SIG-M5 treated with dmso at 0.1 percent for 504 hours (cell line): ENCODE data around the gene PRDM16.
"Not testable (repeated sequence)": the region's sequence is repeated elsewhere in the genome, so short reads cannot be mapped to it uniquely, and the experiment has no call there.

Experiments
- DNase-seq: peaks from one replicate; lab custom pipeline; 2025; ENCODE audit not compliant: unreplicated experiment; lab: John Stamatoyannopoulos, UW

PRDM16 gene

DNA sequence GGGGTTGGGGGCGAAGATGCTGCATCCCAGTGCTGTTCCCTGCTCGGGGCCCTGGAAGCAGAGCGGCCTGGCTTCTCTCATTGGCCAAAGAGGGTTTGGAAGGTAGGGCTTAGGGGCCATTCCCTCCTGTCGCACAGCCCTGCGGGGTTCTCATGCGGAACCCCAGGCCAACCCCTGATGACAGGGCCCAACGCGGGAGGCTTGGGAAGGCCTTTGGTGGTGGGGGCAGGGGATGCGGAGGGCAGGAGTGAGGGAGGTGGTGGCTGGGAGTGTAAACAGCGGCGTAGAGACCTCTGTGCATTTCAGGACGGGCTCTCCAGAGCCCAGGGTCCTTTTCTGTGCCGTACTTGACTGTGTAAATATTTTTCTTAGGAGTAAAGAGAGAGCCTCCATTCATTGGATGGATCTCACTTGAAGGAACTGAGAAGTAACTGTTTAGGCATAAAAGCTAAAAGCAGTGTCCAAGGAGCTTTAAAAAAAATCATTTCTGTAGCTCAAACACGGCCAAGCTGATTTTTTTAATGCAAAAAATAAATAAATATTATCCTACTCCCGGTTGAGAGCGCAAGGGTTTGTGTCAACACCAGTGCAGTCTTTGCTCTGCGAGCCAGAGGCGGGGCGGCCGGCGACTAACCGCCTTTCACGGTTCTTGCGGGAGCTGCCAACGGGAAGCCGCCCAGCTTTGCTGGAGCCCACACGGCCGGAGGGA, 169.1 kb downstream of the PRDM16 start:
- no peak for DNase-seq

DNA sequence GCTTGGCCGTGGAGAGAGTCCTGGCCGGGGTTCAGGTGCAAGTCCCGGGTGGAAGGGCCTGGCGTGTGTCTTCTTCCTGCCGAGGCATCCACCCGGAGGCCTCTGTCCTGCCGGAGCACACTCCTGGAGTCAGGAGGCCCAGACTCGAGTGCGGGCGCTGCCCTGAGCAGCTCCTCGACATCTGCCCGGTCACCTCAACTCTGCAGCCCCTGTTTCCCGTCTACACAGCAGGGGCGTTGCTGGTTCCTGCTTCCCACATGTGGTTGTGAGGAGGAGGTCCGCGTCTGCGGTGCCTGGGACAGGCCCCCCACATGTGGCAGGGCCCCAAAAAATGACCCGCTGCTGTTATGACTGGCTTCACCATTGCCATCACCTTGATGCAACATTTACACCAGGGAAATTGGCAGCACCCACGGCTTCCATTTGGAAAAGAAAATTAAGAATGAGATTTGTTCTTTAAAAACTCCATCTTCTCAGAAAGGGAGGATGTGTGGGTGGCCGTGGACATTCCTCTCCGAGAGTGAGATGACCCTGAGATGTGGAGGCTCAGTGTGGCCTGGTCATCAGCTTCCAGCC, 169.8 kb downstream of the PRDM16 start:
- DNase-seq: no peak

DNA sequence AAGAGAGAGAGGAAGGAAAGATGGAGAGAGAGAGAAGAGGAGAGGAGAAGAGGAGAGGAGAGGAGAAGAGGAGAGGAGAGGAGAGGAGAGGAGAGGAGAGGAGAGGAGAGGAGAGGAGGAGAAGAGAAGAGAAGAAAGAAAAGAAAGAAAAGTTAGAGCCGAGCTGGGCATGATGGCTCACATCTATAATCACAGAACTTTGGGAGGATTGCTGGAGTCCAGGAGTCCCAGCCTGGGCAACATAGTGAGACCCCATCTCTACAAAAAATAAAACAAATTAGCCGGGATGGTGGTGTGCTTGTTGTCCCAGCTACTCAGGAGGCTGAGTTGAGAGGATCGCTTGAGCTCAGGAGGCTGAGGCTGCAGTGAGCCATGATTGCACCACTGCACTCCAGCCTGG, 171.0 kb downstream of the PRDM16 start:
- not testable (repeated sequence) for DNase-seq

DNA sequence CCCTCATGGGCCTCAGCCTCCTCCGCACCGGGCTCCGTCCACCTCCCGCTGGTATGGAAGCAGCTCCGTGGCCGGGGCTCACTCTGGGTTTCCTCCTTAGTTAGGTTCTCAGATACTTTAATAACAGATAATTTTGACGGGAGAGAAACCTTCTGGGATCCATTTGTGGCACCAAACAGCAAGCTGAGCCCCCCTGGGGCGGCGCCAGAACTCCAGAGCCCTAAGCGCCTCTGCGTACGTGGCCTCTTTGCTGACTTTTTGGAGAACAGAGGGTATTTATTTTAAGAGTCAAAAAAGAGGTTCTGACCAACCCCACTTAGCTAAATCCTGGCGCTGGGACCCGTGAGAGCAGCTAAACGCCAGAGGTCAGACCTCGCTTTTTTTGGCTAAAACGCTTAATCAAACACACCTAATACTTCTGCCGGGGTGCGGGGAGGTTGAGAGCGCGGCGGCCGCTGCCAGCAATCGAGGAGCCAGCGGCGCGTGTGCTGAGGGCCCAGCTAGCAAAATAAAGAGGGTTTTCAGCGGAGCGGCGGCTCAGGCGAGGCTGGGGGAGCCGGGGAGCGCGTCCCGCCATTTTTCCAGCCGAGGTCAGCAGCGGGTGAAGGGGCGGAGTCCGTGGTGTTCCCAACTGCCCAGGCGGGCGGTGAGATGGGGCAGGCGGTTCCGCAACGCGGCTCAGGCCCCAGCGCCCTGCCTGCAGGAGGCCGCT, 171.7 kb downstream of the PRDM16 start:
- DNase-seq: no peak

DNA sequence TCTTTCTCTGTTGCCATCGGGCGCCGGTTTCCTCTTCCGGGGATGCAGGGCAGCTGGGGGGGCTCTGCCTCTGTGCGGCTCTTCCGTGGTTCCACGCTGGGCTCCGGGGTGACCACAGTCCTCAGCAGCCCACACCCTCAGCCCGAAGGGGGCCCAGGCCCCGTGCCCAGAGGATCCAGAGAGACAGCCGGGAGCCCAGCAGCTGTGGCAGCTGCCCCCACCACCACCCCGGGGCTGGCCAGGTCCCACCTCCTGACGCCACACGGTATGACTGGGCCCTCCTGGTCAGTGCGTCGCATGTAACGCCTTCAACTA, 172.2 kb downstream of the PRDM16 start:
- no peak for DNase-seq

DNA sequence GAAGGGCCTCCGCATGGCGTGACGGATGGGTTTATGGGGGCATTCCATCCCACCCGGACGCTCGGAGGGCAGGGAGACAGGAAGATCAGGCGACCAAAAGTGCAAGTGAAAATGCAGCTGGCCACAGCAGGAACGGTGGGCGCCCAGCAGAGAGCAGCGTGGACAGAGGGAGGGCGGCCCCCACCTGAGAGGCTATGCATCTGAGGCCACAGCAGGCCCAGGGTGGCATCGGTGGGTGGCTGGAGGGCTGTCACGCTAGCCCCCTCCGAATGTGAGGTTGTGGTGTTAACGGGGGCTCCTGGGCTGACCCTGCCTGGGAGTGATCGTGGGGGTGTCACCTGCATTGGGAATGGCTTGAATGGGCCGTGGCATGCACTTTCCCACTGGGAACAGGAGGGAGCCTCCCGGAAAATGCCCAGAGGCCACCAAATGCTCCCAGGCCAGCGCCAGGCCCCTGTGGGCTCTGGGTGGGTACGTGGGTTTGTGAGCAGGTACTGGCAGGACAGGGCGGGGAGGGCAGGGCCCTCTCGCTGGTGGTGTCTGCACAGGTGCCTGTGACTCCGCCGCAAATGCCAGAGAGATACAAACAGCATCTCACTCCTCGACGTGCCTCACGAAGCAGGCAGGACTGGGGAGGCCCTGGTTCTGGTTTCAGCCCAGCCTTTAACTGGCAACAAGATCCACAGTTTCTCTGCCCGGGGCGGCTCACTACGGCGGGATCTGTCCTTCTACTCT, 172.8 kb downstream of the PRDM16 start:
- no peak for DNase-seq

DNA sequence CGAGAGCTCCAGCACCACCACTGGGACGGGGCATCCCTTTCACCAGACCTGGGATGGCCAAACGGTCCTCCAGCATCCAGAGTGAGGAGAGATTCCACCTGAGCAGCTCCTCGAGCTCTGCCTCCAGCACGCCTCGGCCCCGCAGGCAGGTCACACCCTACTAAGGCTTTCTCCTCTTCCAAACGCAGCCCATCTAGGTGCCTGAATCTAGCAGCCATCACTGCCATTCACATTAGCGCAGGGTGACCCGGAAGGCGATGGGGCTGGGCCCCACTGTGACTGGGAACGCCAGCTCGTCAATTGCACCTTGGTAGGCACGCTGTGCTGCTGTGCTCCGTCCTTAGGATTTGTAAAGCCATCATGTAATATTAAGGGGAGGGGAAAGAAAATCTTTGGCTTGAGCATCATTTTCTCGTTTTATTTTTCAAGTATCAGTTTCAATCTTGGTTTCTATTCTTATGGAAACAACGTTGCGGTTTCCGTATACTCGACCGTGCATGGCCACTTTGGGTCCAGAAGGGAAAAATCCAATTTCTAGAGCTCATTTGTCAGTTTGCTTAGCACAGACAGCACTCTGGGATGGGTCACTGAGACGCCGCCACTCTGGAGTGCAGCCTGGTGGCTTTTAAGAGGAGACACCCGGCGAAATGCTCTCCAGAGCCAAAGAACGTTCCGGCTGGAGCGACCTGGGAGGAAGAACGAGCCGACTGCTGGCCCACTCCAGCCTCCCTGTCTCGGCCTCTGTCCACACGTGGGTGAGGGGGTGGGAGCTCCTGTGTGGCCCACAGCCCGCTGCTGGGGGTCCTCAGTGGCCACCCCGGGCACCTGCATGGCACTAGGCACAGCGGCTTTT, 173.6 kb downstream of the PRDM16 start:
- DNase-seq: no peak

DNA sequence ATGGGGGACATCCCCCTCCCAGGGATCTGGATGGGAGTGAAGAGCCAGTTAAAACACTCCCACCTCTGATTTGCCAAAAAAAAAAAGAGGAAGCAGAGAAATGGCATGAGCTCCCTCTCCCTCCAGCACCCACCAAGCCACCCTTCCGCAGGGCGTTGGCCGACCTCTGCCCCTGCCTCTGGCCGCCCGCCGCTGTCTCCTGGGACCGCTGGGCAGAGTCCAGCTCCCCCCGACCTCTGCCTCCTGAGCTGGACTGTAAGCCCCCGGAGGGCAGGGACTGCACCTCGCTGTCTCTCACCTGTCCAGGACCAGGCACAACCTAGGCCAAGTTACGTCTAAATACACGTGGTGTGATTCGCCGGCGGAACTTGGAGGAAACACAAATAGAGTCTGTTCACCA, 174.3 kb downstream of the PRDM16 start:
- DNase-seq: no peak

DNA sequence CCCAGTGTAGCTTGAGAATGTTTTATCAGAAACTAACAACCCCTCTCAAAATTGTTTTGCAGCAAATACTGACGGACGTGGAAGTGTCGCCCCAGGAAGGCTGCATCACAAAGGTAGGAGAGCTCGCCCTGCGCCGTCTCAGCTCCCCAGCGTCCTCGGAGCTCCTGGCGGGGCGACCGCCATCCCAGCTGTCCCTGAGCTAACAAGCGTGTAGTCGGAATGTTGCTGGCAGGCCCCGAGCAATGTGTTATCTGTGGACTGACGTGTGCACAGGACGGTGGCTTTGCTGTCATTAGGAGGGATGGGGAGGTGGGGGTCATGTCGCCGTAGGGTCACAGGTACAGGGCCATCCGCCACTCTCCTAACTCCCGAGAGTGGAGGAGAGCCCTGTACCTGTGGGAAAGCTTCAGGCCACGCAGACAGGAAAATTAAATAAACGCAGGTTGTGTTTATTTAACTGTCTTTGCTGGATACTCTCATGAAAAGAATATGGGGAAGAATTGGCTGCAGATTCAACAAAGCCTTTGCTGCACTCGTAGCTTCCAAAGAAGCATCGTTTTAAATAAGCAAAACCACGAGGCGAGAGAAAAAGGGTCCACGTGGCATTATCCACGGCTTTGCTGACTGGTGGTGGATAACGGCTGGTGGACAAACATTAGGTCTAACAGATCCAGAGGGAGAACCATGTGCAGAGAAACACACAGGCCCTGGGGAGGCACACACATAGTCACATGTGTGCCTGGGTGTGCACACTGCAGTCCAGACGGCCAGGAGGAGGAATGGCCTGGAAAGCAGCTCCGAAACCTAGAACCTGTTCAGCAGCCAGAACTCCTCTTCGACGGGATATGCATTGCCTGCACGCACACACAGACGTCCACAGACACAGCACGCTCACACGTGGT, 175.3 kb downstream of the PRDM16 start:
- DNase-seq: no peak

DNA sequence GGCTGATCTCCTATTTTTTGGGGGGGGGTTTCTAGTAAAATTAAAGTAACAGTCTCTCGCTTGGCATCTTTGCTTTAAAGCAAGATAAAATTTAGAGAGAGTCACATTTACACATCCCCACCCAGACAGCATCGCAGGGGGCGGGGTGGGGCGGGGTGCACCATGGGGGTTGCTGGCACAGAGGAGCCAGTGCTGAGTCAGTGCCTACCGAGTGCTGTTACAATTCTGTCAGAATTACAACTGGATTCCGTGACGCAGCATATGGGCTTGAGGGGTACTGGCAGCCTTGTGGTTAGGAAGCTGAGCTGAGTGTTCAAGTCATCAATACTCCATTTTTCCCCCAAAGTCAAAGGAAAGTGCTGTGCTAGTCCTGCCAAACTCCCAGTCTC, 175.9 kb downstream of the PRDM16 start:
- no peak for DNase-seq

DNA sequence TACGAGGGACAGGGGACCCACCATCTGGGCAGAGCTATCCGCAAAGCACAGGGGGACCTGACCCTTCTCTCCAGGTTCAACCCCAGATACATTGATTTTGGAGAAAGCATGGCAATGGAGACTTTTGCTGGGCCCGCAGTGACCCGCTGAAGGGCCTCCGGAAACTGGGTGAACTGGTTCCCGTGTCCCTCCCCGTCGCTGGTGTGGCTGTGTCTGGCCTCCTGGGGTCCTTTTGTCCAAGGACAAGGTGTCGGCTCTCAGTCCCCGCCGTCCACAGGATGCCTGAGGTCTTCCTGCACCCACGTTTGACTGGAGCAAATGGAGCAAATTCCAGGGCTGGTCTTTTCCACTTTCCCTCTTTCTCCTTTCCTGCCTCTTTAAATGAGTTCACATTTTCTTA, 176.3 kb downstream of the PRDM16 start:
- no peak for DNase-seq

DNA sequence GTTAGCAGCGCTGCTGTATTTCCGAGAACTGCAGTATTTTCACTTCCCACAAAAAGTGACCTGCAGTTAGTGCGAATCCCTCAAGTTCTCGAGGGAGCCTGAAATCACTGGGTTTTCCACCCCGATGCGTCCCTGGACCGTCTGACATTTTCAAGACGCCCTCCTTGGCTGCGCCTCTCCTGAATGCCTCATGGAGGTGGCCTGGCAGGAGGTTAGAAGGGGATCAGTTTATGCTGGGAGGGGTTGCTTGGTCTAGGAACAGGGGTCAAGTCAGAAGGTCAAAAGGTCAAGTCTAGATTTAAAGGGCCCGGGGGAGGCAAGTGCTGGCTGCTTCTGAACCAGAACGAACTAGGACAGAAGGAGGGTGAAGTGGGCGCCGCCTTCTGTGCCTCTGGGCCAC, 176.8 kb downstream of the PRDM16 start:
- DNase-seq: no peak

DNA sequence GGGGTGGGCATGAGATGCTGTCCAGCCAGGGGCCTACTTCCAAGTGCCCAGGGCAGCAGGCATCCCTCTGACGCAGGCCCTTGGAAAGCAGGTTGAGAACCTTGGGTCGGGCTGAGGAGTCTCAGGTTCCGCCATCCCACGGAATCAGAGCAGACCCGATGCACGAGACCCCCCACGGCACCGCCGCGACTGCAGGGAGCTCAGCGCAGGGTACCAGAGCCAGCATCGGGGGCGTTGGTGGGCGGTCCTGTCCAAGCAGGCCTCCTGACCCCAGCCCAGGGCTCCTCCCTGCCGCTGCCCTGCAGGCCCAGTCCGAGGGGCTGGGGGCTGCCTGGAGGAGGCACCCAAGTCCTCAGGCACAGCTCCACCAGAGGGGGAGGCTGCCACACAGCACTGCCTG, 177.2 kb downstream of the PRDM16 start:
- no peak for DNase-seq

DNA sequence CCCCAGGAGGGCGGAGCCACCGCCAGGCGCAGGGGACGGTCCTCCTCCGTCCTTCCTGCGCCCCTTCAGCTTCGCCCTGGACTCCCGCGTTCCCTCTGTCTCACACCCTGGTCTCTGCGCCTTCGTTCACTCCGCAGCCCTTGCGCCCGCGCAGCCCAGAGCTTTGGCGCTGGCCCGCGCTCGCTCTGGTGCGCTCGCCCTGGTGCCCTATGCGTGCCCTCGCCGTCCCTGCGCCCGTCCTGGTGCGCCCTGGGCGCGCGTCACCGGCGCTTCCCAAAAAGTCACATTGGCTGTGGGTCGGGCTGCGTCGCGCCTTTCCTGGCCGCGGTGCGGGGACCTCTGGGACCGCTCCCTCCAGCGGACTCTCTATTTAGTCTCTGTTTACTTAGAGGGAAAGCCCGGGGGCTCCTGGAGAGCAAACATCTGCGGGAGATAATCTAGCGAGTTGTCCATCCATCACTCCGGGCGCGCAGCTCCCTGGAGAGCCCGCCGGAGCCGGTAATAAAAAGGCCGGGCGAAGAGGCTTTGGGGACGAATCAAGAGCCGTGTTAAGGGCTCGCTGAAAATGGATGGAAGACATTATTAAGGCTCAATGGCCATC, 178.6 kb downstream of the PRDM16 start:
- DNase-seq: no peak

DNA sequence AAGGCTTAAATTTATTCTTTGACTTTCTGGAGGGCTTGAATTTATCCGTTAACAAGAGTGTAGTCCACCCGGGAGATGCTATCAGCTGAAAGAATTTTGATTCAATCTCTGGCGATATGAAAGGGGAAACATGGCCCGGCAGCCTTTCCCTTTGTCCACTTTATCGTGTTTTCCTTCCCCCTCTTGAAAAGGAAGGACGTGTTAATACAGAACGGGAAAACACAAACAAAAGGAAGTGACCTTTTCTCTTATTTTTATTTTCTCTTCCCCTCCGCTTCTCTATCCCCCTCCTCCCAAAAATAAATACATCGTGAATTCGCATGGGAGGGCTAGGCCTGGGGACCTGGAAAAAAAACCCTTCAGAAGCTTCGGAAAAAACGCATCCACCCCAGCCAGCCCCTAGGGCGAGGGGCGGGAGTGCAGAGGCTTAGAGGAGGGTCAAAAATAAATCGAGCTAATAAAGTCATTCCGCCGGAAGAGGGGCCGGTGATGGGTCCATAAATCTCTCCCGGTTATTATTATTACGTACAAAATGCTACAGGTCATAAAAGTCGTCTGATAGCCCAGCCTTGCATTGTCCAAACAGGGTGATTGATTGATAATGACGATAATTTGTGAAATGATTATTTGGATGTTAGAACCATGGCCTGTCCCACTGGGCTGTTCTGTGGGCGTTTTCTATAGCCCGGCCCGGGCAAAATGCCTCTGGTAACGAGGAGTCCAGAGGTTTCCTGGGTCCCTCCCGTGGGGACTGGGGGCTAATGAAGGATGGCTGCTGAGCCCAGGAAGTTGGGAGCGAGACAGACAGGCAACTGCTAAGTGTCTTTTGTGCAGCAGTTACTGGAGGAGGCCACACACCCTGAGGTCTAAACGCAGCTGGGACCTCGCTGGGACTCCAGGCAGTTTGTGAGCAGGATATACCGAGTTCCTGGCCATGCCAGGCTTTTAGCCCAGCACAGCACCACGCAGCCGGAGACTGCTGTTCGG, 179.4 kb downstream of the PRDM16 start:
- no peak for DNase-seq

DNA sequence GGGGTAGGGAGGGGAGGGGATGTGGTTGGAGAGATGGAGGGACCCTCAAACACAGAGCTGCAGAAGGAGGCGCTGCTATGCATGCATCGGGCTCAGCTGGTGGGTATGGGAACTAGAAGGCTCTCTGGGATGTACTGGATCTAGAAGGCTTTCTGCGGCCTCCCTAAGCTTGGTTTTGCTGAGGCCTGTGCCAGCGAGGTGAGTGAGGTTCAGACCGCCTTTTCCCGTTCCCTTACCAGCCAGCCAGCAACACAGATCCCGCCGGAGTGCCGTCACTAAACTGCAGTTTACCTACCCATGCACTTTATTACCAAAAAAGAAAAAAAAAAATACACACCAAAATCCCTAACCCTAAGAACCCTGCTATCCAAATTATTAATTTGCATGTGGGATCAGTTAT, 180.2 kb downstream of the PRDM16 start:
- no peak for DNase-seq

DNA sequence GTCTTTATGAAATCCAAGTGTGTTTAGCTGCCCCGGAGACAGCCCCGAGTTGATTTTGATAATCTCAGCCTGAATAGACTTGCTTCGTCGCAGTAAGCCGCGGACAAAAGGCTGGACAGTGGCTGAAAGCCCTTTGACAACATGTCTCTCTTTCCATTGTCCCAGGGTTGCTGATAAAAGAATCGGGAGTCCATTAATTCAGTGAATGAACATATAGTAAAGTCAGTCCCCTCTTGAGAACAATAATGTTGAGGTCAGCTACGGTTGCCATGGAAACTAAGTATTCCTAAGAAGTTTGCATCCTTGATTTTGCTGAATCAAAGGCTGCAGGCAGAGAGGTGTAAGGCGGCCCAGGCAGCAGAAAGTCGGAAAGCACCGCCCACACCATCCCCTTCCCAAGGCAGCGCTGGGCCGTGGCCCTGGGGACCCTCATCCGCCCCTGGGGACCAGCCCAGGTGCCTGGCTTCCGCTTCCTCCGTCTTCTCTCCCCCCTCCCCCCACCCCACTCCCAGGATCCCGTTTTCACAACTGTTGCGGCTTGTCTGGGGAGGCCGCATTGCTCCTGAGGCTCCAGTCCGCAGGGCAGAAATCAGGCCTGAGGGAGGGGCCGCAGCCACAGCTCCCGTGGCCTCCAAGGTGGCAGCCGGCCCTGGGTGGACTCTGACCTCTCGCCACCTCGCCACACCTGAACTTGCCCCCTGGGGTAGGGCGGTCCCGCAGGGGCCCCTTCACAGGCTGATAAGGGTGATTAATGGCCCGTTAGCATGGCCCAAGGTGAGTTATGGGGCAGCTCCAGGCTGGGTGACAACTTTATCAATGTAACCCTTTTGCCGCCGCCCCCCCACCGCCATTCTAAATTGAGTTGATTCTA, 180.9 kb downstream of the PRDM16 start:
- DNase-seq: no peak

DNA sequence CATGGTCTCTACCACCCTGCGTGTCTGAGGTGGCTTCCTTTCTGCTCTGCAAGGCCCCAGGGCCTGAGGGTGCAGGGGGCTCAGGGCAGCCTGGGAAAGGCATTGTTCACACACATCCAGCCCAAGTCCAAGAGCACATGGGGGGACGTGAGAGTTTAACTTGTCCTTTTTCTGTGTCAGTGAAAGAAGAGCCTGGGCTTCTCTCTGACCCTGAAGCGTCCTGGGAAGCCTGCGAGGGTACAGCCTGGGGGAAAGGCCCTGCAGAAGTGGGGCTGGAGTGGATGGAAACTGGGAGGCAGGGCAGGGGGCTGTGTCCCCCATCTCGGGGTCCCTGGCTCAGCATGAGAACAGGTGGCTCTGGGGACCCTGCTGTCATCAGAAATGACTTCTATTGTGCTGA, 181.6 kb downstream of the PRDM16 start:
- DNase-seq: no peak
